AG10803 (cell line): ENCODE data around the gene SUFU.
A peak's percentile ranks its signal among the peaks of the same experiment; 100 is the strongest.
"Not testable (repeated sequence)": the region's sequence is repeated elsewhere in the genome, so short reads cannot be mapped to it uniquely, and the experiment has no call there.

Experiments
- DNase-seq: peaks from one replicate; pipeline ENCODE4 v3.0.0; 2010; ENCODE audit warnings: low read depth
- H3K4me3 ChIP-seq: 2 replicates; pipeline ENCODE4 v1.5.1; 2011; ENCODE audit warnings: mild to moderate bottlenecking, low read length, control low read depth
- TF ChIP-seq, protein P1 (sequence below): conservative IDR thresholded peaks from 2 replicates; pipeline ENCODE4 v1.5.1; 2011; ENCODE audit warnings: mild to moderate bottlenecking, low read length, control low read depth, inconsistent platforms

The SUFU gene

DNA sequence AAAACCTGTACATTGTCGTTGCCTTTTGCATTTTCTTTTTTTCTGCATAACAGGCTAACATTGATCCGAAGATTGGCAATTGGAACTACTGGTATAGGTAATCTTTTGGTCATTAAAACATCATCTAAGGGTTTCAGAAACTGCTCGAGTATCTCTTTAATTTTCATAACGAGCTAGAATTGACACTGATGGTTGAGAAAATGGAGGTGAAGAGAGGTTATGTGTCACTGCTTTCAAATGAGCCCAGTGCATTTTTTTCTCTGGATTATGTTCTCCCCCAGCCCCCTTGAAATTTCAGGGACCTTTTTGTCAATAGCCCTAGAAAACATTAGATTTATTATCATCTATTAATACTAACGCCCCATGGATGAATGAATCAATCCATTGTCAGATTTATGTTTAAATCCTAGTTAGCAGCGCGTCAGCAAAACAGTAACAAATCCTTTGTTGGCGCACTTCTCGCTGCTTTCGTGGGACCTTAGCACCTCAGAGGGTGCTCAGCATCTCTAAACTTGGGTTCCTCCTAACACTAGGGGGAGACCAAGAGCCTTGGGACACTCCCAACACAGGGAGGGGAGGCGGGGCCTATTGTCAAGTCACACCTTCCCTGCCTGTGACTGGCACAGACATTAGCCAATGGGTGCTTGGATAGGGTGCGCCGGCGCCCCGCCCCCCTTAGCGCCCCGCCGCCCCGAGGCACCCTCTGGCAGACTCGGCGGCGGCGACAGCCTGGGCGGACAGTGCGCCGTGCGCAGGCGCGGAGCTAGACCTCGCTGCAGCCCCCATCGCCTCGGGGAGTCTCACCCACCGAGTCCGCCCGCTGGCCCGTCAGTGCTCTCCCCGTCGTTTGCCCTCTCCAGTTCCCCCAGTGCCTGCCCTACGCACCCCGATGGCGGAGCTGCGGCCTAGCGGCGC is at the start of gene SUFU:
SUFU (plus strand) TSS at position 709 of the 915 bp plus-strand sequence; CDS start at position 890, 181 bp downstream.
- H3K4me3 ChIP-seq, result peak within 1 kb of the TSS; percentile 99
- DNase-seq, result peak; percentile 98
- TF ChIP-seq, protein P1, sequence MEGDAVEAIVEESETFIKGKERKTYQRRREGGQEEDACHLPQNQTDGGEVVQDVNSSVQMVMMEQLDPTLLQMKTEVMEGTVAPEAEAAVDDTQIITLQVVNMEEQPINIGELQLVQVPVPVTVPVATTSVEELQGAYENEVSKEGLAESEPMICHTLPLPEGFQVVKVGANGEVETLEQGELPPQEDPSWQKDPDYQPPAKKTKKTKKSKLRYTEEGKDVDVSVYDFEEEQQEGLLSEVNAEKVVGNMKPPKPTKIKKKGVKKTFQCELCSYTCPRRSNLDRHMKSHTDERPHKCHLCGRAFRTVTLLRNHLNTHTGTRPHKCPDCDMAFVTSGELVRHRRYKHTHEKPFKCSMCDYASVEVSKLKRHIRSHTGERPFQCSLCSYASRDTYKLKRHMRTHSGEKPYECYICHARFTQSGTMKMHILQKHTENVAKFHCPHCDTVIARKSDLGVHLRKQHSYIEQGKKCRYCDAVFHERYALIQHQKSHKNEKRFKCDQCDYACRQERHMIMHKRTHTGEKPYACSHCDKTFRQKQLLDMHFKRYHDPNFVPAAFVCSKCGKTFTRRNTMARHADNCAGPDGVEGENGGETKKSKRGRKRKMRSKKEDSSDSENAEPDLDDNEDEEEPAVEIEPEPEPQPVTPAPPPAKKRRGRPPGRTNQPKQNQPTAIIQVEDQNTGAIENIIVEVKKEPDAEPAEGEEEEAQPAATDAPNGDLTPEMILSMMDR, result peak; percentile 91

DNA sequence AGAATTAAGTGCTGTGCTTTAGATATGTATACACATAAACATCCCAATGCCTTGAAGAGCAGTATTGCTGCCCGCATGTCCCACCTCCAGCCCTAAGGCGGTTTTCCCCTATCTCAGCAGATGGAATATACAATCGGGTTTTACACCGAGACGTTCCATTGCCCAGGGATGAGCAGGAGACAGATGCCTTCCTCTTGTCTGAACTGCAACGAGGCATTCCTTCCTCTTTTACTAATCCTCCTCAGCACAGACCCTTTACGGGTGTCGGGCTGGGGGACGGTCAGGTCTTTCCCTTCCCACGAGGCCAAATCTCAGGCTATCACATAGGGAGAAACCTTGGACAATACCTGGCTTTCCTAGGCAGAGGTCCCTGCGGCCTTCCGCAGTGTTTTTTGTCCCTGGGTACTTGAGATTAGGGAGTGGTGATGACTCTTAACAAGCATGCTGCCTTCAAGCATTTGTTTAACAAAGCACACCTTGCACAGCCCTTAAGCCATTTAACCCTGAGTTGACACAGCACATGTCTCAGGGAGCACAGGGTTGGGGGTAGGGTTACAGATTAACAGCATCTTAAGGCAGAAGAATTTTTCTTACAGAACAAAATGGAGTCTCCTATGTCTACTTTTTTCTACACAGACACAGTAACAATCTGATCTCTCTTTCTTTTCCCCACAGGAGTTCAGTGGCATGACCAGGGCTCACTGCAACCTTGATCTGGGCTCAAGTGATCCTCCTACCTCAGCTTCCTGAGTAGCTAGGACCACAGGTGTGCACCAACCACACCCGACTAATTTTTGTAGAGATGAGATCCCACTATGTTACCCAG is 48.9 kb upstream of the SUFU start:
- DNase-seq, result not testable (repeated sequence)

DNA sequence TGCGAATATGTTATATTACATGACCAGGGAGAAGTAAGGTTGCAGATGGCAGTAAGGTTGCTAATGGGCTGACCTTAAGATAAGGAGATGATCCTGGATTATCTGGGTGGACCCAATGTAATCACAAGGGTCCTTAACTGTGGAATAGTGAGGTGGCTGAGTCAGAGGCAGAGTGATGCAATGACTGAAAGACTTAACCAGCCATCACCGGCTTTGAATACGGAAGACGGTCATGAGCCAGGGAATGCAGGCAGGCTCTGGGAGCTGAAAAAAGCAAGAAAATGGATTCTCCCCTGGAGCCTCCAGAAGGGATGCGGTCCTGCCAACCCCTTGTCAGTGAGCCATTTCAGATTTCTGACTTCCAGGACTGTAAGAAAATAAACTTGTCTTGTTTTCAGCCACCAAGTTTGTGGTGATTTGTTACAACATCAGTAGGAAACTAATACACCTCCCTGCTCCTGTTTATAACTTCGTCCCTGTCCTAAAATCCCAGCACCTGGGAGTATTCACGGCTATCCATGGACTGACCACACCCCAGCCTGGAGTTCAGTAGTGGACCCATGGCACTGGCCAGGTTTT is 47.8 kb upstream of the SUFU start:
- no peak overlapping the region for H3K4me3 ChIP-seq
- TF ChIP-seq, protein P1, result no peak
- DNase-seq, result peak; percentile 84

More for the DNA sequence above, 48.9 kb upstream of the SUFU start:
- not testable (repeated sequence) for H3K4me3 ChIP-seq

DNA sequence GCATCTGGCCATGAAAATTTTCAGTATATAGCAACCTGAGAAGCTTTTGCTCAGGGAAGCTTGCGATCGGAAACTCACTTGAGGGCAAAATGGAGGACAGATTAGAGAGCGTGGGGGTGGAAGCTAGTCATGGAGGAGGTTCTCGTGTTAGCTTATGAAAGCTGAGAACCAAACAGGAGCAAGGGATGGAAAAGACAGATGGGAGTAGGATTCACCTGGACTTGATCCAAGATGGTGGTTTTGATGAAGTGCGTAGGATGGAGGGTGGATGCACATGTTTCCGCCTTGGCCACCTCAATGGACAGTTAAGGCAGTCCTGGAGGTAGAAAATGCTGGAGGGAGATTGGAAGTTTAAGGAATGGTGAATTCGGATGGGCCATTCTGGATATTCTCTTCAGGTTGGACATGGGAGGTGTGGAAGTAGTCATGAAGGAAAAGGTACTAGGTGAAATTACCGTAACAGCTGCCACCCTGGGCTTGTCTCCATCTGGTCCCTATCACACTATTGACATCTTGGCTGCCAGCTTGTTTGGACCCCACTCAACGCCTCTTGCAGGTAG is 46.1 kb upstream of the SUFU start:
- TF ChIP-seq, protein P1, result no peak
- no peak overlapping the region for H3K4me3 ChIP-seq
- no peak for DNase-seq

DNA sequence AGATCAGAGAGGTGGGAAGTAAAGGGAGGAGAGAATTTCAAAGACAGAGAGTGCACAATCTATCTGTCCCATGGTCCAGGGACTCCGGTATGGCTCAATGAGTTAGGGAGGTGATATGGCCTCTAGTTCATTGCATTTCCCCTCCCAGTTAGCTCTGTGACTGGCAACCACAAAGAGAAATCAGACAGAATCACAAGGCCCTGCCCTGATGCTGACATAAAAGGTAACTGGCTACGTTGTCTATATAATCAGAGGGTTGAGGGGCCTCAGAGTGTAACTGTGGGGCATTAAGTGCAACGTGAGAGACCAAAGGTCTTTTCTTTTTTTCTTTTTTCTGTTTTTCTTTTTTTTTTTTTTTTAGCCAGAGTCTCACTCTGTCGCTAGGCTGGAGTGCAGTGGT is 45.1 kb upstream of the SUFU start:
- DNase-seq, result no peak
- no peak overlapping the region for H3K4me3 ChIP-seq
- TF ChIP-seq, protein P1, result no peak

DNA sequence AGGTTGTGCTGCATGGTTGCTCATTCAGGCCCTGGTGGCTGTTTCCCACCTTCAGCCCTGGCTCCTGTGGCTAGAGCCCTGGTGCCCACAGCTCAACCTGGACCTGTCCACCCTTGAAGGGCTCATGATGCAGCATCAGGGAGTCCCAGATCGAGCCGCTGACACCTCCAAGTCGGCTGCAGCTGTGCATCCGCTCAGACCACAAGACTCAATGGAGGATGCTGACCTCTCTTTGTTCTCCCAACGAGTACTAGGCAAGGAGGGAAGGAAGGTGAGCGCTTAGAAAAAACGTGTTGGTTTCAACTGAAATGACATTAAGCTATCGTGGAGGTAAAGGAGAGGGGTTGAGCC is 43.0 kb upstream of the SUFU start:
- no peak for DNase-seq
- peak overlapping the region; percentile 63 for H3K4me3 ChIP-seq
- TF ChIP-seq, protein P1, result no peak
